Measurements from ENCODE around the gene DYSF. TPM values are rescaled to one million over a fixed set of nuclear protein-coding genes. Genes with fewer than 3 reads are reported as not detected.

The DYSF gene
- total RNA-seq, 1 experiment from 2014 or later: 2.2 TPM

- Histone ChIP-seq H3K27me3 (replicated peaks; ENCODE audit: control insufficient read depth, insufficient read depth, low read length) (no peaks in the 10 kb centered on the region), H3K36me3 (ENCODE audit: control insufficient read depth, insufficient read depth, low read length) (no peaks in the 10 kb centered on the region), H3K4me3 (ENCODE audit: low read depth, low read length) (no peak overlapping the region), H3K4me1 (no peaks in the 10 kb centered on the region), H3K9me3 (no peaks in the 10 kb centered on the region)
- Mint-ChIP-seq H3K27ac (ENCODE audit: unreplicated experiment) (no peak overlapping the region), H3K9me3 (ENCODE audit: unreplicated experiment) (no peaks in the 10 kb centered on the region), H3K4me1 (ENCODE audit: low read depth, unreplicated experiment) (no peaks in the 10 kb centered on the region), H3K36me3 (ENCODE audit: insufficient read depth, unreplicated experiment) (no peaks in the 10 kb centered on the region), H3K27me3 (ENCODE audit: insufficient read depth, unreplicated experiment) (peaks cover 16% of the 10 kb centered on the region), H3K4me3 (ENCODE audit: unreplicated experiment) (no peak overlapping the region)
- TF ChIP-seq, protein P1, sequence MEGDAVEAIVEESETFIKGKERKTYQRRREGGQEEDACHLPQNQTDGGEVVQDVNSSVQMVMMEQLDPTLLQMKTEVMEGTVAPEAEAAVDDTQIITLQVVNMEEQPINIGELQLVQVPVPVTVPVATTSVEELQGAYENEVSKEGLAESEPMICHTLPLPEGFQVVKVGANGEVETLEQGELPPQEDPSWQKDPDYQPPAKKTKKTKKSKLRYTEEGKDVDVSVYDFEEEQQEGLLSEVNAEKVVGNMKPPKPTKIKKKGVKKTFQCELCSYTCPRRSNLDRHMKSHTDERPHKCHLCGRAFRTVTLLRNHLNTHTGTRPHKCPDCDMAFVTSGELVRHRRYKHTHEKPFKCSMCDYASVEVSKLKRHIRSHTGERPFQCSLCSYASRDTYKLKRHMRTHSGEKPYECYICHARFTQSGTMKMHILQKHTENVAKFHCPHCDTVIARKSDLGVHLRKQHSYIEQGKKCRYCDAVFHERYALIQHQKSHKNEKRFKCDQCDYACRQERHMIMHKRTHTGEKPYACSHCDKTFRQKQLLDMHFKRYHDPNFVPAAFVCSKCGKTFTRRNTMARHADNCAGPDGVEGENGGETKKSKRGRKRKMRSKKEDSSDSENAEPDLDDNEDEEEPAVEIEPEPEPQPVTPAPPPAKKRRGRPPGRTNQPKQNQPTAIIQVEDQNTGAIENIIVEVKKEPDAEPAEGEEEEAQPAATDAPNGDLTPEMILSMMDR (IDR thresholded peaks at IDR 0.05; ENCODE audit: insufficient read depth in 1 of 2, low read depth in 1 of 2, low read length in 1 of 2, severe bottlenecking in 1 of 2, unreplicated experiment in 1 of 2): no peak
- no peak for DNase-seq
- BruUV-seq (replicated peaks): no TSS peak
- CTCF ChIA-PET: no interaction called here
- POLR2A ChIA-PET: no interaction called here
- intact Hi-C loops (cut with micrococcal nuclease; ENCODE audit: unreplicated experiment): no loop called here
Observed at GRCh38 chr2:71598526-71598925, 145.2 kb downstream of the DYSF start.

- Histone ChIP-seq H3K4me1 (no peaks in the 10 kb centered on the region), H3K9me3 (no peaks in the 10 kb centered on the region), H3K4me3 (ENCODE audit: low read depth, low read length) (no peak overlapping the region), H3K36me3 (ENCODE audit: control insufficient read depth, insufficient read depth, low read length) (no peaks in the 10 kb centered on the region), H3K27me3 (replicated peaks; ENCODE audit: control insufficient read depth, insufficient read depth, low read length) (no peaks in the 10 kb centered on the region)
- no TSS peak for BruUV-seq (replicated peaks)
- POLR2A ChIA-PET: no interaction called here
- no peak overlapping the region for H3K4me3 Mint-ChIP-seq (ENCODE audit: unreplicated experiment)
- H3K36me3 Mint-ChIP-seq (ENCODE audit: insufficient read depth, unreplicated experiment): no peaks in the 10 kb centered on the region
- H3K4me1 Mint-ChIP-seq (ENCODE audit: low read depth, unreplicated experiment): no peaks in the 10 kb centered on the region
- intact Hi-C loops (cut with micrococcal nuclease; ENCODE audit: unreplicated experiment): no loop called here
- DNase-seq: no peak
- H3K27me3 Mint-ChIP-seq (ENCODE audit: insufficient read depth, unreplicated experiment): peaks cover 16% of the 10 kb centered on the region
- no peaks in the 10 kb centered on the region for H3K9me3 Mint-ChIP-seq (ENCODE audit: unreplicated experiment)
- H3K27ac Mint-ChIP-seq (ENCODE audit: unreplicated experiment): no peak overlapping the region
- CTCF ChIA-PET: no interaction called here
- TF ChIP-seq, protein P1 (IDR thresholded peaks at IDR 0.05; ENCODE audit: insufficient read depth in 1 of 2, low read depth in 1 of 2, low read length in 1 of 2, severe bottlenecking in 1 of 2, unreplicated experiment in 1 of 2): no peak
Observed at GRCh38 chr2:71599038-71599437, 145.7 kb downstream of the DYSF start.

DNA sequence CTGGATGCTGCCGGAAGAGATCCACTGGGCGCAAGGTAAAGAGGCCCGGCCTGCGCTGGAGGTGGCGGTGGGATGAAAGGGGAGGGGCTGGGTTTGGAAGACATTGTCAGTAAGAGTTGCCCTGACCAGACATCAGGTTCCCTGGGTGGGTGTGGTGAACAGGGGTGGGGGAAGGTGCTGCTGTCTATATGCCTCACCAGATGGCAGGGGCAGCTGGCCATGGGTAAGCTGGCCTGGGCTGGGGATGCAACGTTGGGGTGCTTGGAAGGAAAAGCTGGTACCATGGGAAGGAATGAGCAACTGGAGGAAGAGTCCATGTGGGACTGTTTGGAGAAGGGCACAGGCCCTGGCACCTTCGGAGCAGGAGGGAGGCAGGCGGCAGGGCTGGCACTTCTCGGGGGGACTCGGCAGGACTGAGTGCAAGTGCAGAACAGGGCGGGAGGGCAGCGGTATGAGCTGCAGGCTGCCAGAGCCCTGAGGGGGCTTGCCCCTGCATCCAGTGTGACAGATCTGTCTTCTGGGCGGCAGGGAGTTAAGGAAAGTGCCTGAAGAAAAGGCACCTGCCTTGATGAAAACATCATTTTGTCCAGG lies 146.4 kb downstream of the DYSF start:
- DNase-seq: no peak
- H3K27me3 Mint-ChIP-seq (ENCODE audit: insufficient read depth, unreplicated experiment): peaks cover 20% of the 10 kb centered on the region
- H3K4me1 Mint-ChIP-seq (ENCODE audit: low read depth, unreplicated experiment): no peaks in the 10 kb centered on the region
- Histone ChIP-seq H3K27me3 (replicated peaks; ENCODE audit: control insufficient read depth, insufficient read depth, low read length) (no peaks in the 10 kb centered on the region), H3K4me3 (ENCODE audit: low read depth, low read length) (no peak overlapping the region), H3K36me3 (ENCODE audit: control insufficient read depth, insufficient read depth, low read length) (no peaks in the 10 kb centered on the region), H3K4me1 (no peaks in the 10 kb centered on the region), H3K9me3 (no peaks in the 10 kb centered on the region)
- H3K36me3 Mint-ChIP-seq (ENCODE audit: insufficient read depth, unreplicated experiment): no peaks in the 10 kb centered on the region
- POLR2A ChIA-PET: no interaction called here
- no peak overlapping the region for H3K4me3 Mint-ChIP-seq (ENCODE audit: unreplicated experiment)
- no peaks in the 10 kb centered on the region for H3K9me3 Mint-ChIP-seq (ENCODE audit: unreplicated experiment)
- H3K27ac Mint-ChIP-seq (ENCODE audit: unreplicated experiment): no peak overlapping the region
- TF ChIP-seq, protein P1 (IDR thresholded peaks at IDR 0.05; ENCODE audit: insufficient read depth in 1 of 2, low read depth in 1 of 2, low read length in 1 of 2, severe bottlenecking in 1 of 2, unreplicated experiment in 1 of 2): no peak
- intact Hi-C loops (cut with micrococcal nuclease; ENCODE audit: unreplicated experiment): no loop called here
- CTCF ChIA-PET: no interaction called here
- BruUV-seq (replicated peaks): no TSS peak

All from Caco-2 (cell line).